Panc1 (cell line): ENCODE data around the gene ACAD9. TPM values are rescaled to one million over a fixed set of nuclear protein-coding genes. Genes with fewer than 3 reads are reported as not detected.

Experiments
- ATAC-seq: fragments of 200-7000 bp; cut with Tn5 transposase; 2 replicates; pipeline ENCODE4 v1.9.1; 2020; ENCODE audit warnings: mild to moderate bottlenecking, moderate library complexity
- BruUV-seq: library from RNA; stranded (reverse); fragments of 400-500 nt; replicated peaks from 2 replicates; lab custom pipeline; 2021; lab: Mats Ljungman, UMichigan
- CTCF ChIA-PET: fragments of 300-600 bp; sonication (Branson Sonifier 250); formaldehyde crosslinking; loops from one replicate; lab custom pipeline; 2022; ENCODE audit warnings: antibody characterized with exemption; lab: Charles Lee
- POLR2A ChIA-PET: fragments of 300-600 bp; sonication (Branson Sonifier 250); formaldehyde crosslinking; loops from one replicate; lab custom pipeline; 2022; ENCODE audit warnings: antibody characterized with exemption; lab: Charles Lee
- DNase-seq: peaks from one replicate; pipeline ENCODE4 v3.0.0-alpha.2; 2010; ENCODE audit warnings: low read depth, low spot score
- H3K27ac ChIP-seq: 2 replicates; pipeline ENCODE4 v1.5.1; 2011; ENCODE audit warnings: mild to moderate bottlenecking, low read length, inconsistent platforms
- H3K27me3 ChIP-seq: fragments of 200-500 bp; sonication (Bioruptor generic); 2 replicates; pipeline ENCODE4 v1.6.0; 2014; ENCODE audit warnings: low read length, inconsistent platforms; ENCODE audit not compliant: control insufficient read depth, insufficient read depth
- H3K36me3 ChIP-seq: fragments of 200-500 bp; sonication (Bioruptor generic); 2 replicates; pipeline ENCODE4 v1.5.1; 2014; ENCODE audit warnings: inconsistent platforms, mild to moderate bottlenecking, low read length, moderate library complexity; ENCODE audit not compliant: control insufficient read depth, insufficient read depth
- H3K4me1 ChIP-seq: 2 replicates; pipeline ENCODE4 v1.5.1; 2011; ENCODE audit warnings: inconsistent platforms, mild to moderate bottlenecking, low read length, moderate library complexity; ENCODE audit not compliant: control insufficient read depth, insufficient read depth
- H3K4me3 ChIP-seq, 2 experiments: 2 replicates each; pipeline ENCODE4 v1.5.1; 2011 to 2012; ENCODE audit warnings: low read depth in 2 of 2, low read length in 2 of 2, mild to moderate bottlenecking in 2 of 2, inconsistent platforms in 1 of 2, moderate library complexity in 1 of 2
- H3K9me3 ChIP-seq: fragments of 200-500 bp; sonication (Bioruptor generic); 2 replicates; pipeline ENCODE4 v1.5.1; 2014; ENCODE audit warnings: low read depth, mild to moderate bottlenecking, inconsistent platforms, low read length, moderate library complexity; ENCODE audit not compliant: control insufficient read depth, insufficient read depth
- POLR2AphosphoS5 ChIP-seq: IDR thresholded peaks from 2 replicates; pipeline ENCODE4 v1.6.1; 2012; ENCODE audit warnings: mild to moderate bottlenecking, low read depth, low read length, moderate library complexity
- SIN3A ChIP-seq: IDR thresholded peaks from 2 replicates; pipeline ENCODE4 v1.6.1; 2012; ENCODE audit warnings: low read depth, mild to moderate bottlenecking, low read length, moderate library complexity, borderline replicate concordance; ENCODE audit not compliant: insufficient read depth
- TCF7L2 ChIP-seq: IDR thresholded peaks from 2 replicates; pipeline ENCODE4 v1.6.1; 2011; ENCODE audit warnings: mild to moderate bottlenecking, low read depth, low read length, inconsistent platforms
- in situ Hi-C: cut with HindIII; loops from 2 replicates; pipeline ENCODE4 v1.10.0; 2016; ENCODE audit warnings: low sequenced_read_pairs, low pct_unique_long_range_greater_than_20kb
- intact Hi-C: fragments of 100-400 bp; cut with micrococcal nuclease; formaldehyde crosslinking; loops from one replicate; pipeline ENCODE4 v1.10.0; 2022; ENCODE audit not compliant: unreplicated experiment
- total RNA-seq: library from RNA; stranded (reverse); gene quantifications from one replicate; pipeline ENCODE4 v1.2.1, GENCODE V29; 2021; ENCODE audit not compliant: unreplicated experiment
- TF ChIP-seq, protein P1 (sequence below), 2 experiments: IDR thresholded peaks; 2 replicates each; pipeline ENCODE4 v1.6.1; 2011 to 2012; ENCODE audit warnings: low read depth in 2 of 2, control low read depth in 1 of 2, low read length in 1 of 2, mild to moderate bottlenecking in 1 of 2, moderate library complexity in 1 of 2; ENCODE audit not compliant: insufficient read depth in 1 of 2
- TF ChIP-seq, protein P2 (sequence below): fragments of 450-650 bp; IDR thresholded peaks from 2 replicates; pipeline ENCODE4 v1.5.1; 2017; ENCODE audit warnings: mild to moderate bottlenecking

The ACAD9 gene
- total RNA-seq, 1 experiment from 2014 or later, result 70.9 TPM

DNA sequence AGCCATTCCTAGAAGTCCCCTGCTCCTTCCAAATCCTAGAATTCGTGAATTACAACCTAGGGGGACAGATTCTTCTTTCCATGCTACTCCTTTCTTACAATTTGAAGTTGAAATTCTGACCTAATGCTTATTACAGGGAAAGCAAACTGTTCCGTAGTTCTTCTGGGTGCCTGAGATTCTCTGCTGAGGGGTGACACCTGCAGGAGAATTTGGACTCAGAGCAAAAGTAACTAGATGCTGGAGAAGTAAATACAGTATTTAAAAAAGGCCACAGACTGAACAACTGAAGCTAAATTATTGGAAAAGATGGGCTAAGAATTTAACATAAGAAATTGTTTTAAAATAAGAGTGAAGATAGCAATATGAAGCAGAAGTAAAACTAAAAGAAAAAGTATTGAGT, 37.9 kb downstream of the ACAD9 start:
- Histone ChIP-seq H3K36me3 (peaks cover 15% of the 10 kb centered on the region), H3K27me3 (no peaks in the 10 kb centered on the region), H3K27ac (no peak overlapping the region), H3K4me3 (no peak overlapping the region), H3K9me3 (peaks cover 10% of the 10 kb centered on the region), H3K4me1 (no peaks in the 10 kb centered on the region)
- BruUV-seq, result no TSS peak
- DNase-seq (no peak), ATAC-seq (no peak)
- ChIA-PET POLR2A (no interaction called here), CTCF (no interaction called here)
- TF ChIP-seq, protein P1, sequence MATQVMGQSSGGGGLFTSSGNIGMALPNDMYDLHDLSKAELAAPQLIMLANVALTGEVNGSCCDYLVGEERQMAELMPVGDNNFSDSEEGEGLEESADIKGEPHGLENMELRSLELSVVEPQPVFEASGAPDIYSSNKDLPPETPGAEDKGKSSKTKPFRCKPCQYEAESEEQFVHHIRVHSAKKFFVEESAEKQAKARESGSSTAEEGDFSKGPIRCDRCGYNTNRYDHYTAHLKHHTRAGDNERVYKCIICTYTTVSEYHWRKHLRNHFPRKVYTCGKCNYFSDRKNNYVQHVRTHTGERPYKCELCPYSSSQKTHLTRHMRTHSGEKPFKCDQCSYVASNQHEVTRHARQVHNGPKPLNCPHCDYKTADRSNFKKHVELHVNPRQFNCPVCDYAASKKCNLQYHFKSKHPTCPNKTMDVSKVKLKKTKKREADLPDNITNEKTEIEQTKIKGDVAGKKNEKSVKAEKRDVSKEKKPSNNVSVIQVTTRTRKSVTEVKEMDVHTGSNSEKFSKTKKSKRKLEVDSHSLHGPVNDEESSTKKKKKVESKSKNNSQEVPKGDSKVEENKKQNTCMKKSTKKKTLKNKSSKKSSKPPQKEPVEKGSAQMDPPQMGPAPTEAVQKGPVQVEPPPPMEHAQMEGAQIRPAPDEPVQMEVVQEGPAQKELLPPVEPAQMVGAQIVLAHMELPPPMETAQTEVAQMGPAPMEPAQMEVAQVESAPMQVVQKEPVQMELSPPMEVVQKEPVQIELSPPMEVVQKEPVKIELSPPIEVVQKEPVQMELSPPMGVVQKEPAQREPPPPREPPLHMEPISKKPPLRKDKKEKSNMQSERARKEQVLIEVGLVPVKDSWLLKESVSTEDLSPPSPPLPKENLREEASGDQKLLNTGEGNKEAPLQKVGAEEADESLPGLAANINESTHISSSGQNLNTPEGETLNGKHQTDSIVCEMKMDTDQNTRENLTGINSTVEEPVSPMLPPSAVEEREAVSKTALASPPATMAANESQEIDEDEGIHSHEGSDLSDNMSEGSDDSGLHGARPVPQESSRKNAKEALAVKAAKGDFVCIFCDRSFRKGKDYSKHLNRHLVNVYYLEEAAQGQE (IDR thresholded peaks at IDR 0.05; ENCODE audit: insufficient read depth in 1 of 2, low read depth in 2 of 2, low read length in 1 of 2), result no peak
- no peak for TF ChIP-seq TCF7L2
- no peak for TF ChIP-seq SIN3A
- TF ChIP-seq, protein P2, sequence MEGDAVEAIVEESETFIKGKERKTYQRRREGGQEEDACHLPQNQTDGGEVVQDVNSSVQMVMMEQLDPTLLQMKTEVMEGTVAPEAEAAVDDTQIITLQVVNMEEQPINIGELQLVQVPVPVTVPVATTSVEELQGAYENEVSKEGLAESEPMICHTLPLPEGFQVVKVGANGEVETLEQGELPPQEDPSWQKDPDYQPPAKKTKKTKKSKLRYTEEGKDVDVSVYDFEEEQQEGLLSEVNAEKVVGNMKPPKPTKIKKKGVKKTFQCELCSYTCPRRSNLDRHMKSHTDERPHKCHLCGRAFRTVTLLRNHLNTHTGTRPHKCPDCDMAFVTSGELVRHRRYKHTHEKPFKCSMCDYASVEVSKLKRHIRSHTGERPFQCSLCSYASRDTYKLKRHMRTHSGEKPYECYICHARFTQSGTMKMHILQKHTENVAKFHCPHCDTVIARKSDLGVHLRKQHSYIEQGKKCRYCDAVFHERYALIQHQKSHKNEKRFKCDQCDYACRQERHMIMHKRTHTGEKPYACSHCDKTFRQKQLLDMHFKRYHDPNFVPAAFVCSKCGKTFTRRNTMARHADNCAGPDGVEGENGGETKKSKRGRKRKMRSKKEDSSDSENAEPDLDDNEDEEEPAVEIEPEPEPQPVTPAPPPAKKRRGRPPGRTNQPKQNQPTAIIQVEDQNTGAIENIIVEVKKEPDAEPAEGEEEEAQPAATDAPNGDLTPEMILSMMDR, result no peak
- no peak for TF ChIP-seq POLR2AphosphoS5
- in situ Hi-C loops, result no loop called here
- intact Hi-C loops, result no loop called here

DNA sequence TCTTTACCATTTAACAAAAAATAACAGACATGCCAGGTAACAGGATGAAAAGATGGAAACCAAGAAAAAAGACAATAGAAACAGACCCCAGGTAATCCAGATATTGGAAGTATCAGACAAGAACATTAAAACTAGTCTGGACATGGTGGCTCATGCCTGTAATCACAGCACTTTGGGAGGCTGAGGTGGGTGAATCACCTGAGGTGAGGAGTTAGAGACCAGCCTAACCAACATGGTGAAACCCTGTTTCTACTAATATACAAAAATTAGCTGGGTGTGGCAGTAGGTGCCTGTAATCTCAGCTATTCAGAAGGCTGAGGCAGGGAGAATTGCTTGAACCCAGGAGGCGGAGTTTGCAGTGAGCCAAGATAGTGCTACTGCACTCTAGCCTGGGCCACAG, 40.6 kb downstream of the ACAD9 start:
- Histone ChIP-seq H3K4me1 (no peaks in the 10 kb centered on the region), H3K36me3 (no peaks in the 10 kb centered on the region), H3K27ac (no peak overlapping the region), H3K27me3 (no peaks in the 10 kb centered on the region), H3K9me3 (peaks cover 22% of the 10 kb centered on the region), H3K4me3 (no peak overlapping the region)
- TF ChIP-seq SIN3A (no peak), POLR2AphosphoS5 (no peak), TCF7L2 (no peak)
- TF ChIP-seq, protein P2, result no peak
- TF ChIP-seq, protein P1 (IDR thresholded peaks at IDR 0.05; ENCODE audit: insufficient read depth in 1 of 2, low read depth in 2 of 2, low read length in 1 of 2), result no peak
- POLR2A ChIA-PET, result no interaction called here
- CTCF ChIA-PET, result no interaction called here
- intact Hi-C loops, result loop anchor here (5.0 kb wide), 1 partner anchor 238 kb away; no protein-coding TSS in a partner anchor
- no TSS peak for BruUV-seq
- DNase-seq (no peak), ATAC-seq (no peak)
- in situ Hi-C loops, result no loop called here
